RWPE1 (cell line): Measurements from ENCODE around the gene TIMM10B.

Experiments used
- CTCF ChIA-PET: fragments of 350-600 bp; sonication (Branson Sonifier 250); formaldehyde crosslinking; extraction: SDS; loops from one replicate; lab custom pipeline; 2021; lab: Yijun Ruan, JAX
- POLR2A ChIA-PET: fragments of 400-600 bp; formaldehyde crosslinking; extraction: SDS; loops from one replicate; lab custom pipeline; 2020; ENCODE audit warnings: antibody characterized with exemption; ENCODE audit not compliant: low non-redundant PET; lab: Yijun Ruan, JAX
- DNase-seq: peaks from one replicate; pipeline ENCODE4 v3.0.0; 2012; ENCODE audit warnings: low spot score
- H3K27ac ChIP-seq: fragments of 450-650 bp; 2 replicates; pipeline ENCODE4 v1.5.1; 2017
- TF ChIP-seq, protein P1 (sequence below): fragments of 450-650 bp; conservative IDR thresholded peaks from 2 replicates; pipeline ENCODE4 v1.5.1; 2017; ENCODE audit warnings: low read depth, mild to moderate bottlenecking

TIMM10B gene

GRCh38 chr11:6531267-6531752 lies 50.0 kb downstream of the TIMM10B start:
- POLR2A ChIA-PET, result no interaction called here
- no peak overlapping the region for H3K27ac ChIP-seq
- peak; percentile 62 for DNase-seq
- TF ChIP-seq, protein P1, sequence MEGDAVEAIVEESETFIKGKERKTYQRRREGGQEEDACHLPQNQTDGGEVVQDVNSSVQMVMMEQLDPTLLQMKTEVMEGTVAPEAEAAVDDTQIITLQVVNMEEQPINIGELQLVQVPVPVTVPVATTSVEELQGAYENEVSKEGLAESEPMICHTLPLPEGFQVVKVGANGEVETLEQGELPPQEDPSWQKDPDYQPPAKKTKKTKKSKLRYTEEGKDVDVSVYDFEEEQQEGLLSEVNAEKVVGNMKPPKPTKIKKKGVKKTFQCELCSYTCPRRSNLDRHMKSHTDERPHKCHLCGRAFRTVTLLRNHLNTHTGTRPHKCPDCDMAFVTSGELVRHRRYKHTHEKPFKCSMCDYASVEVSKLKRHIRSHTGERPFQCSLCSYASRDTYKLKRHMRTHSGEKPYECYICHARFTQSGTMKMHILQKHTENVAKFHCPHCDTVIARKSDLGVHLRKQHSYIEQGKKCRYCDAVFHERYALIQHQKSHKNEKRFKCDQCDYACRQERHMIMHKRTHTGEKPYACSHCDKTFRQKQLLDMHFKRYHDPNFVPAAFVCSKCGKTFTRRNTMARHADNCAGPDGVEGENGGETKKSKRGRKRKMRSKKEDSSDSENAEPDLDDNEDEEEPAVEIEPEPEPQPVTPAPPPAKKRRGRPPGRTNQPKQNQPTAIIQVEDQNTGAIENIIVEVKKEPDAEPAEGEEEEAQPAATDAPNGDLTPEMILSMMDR, result peak; percentile 79
- CTCF ChIA-PET, result interaction anchor here (0.5 to 1.6 kb wide), 18 partner anchors 8 to 1138 kb away, joined by 3 to 7 read pairs (median 3); no protein-coding TSS in a partner anchor
